HG03520 (cell line): Measurements from ENCODE around the gene BCL2L1.

ENCODE experiments used
- ATAC-seq: cut with Tn5 transposase; IDR thresholded peaks from one replicate; pipeline ENCODE4 v1.9.1; 2021; ENCODE audit warnings: mild to moderate bottlenecking, moderate library complexity; ENCODE audit not compliant: unreplicated experiment

Gene BCL2L1

DNA sequence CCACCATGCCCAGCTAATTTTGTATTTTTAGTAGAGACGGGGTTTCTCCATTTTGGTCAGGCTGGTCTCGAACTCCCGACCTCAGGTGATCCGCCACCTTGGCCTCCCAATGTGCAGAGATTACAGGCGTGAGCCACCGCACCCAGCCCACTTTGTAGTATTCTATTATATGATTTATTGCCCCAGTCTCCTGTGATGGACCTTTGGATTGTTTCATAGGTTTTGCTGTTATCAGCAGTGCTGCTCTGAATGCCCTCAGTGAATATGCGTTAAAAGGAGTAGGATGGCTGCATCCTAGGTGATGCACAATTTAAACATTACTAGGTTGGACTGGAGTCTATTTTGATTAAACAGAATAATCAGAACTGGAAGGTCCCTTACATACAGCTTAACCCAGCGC is 107.3 kb downstream of the BCL2L1 start:
- ATAC-seq, result no peak
